Ectodermal cell (in vitro differentiated cells): ENCODE results near the gene GPR37.

ENCODE experiments used
- H3K27ac ChIP-seq: 2 replicates; pipeline ENCODE4 v1.7.0; 2013; ENCODE audit warnings: mild to moderate bottlenecking, low read depth, low read length; ENCODE audit not compliant: insufficient read depth, poor library complexity, severe bottlenecking
- H3K27me3 ChIP-seq: 2 replicates; pipeline ENCODE4 v1.7.0; 2013; ENCODE audit warnings: mild to moderate bottlenecking, low read length; ENCODE audit not compliant: insufficient read depth, control insufficient read depth, poor library complexity, severe bottlenecking
- H3K36me3 ChIP-seq: one replicate; pipeline ENCODE4 v1.7.0; 2013; ENCODE audit warnings: low read length; ENCODE audit not compliant: control insufficient read depth, insufficient read depth
- H3K4me1 ChIP-seq: one replicate; pipeline ENCODE4 v1.7.0; 2013; ENCODE audit warnings: low read length; ENCODE audit not compliant: control insufficient read depth, insufficient read depth
- H3K4me3 ChIP-seq: 2 replicates; pipeline ENCODE4 v1.7.0; 2013; ENCODE audit warnings: low read depth, low read length, control low read depth; ENCODE audit not compliant: insufficient read depth
- H3K9me3 ChIP-seq: 2 replicates; pipeline ENCODE4 v1.7.0; 2013; ENCODE audit warnings: mild to moderate bottlenecking, low read length, moderate library complexity; ENCODE audit not compliant: control insufficient read depth
- WGBS, 2 experiments: methylation state at CpG; one replicate each; pipeline ENCODE4 v1.1.7; 2013; ENCODE audit warnings: missing lambda C conversion rate in 2 of 2; 5-methylcytosine and 5-hydroxymethylcytosine counted together

The GPR37 gene

DNA sequence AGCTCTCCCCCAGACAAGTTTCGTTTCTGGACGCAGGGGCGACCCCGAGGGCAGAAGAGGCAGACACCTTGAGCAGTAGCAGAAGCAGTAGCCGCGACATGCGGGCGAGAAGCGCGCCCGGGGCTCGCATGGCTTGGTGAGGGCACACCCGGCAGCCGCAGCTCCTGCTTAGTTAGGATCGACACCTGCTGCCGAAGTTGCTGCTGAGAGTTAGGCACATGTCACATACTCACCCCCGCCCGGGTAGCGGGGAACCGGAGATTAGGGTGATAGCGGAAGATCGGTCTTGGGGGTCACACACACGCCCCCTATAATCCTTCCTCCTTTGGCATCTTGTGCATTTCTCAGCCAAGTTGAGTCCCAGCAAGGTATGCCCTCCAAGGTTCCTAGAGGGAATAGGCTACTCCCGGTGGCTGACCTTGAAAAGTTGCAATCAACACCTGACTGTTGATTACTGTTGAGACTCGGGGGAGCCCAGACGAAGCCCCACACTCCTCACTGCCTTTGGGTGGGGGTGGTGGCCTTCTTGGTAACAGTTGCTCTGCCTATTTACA is 668 bp downstream of the GPR37 start:
- Histone ChIP-seq H3K36me3 (no peaks in the 10 kb centered on the region), H3K4me1 (no peaks in the 10 kb centered on the region), H3K4me3 (peak overlapping the region; percentile 57), H3K9me3 (no peaks in the 10 kb centered on the region), H3K27me3 (peaks cover 35% of the 10 kb centered on the region), H3K27ac (no peak overlapping the region)
- WGBS, 2 experiments = 1% methylated on average over 26 of the region's 26 CpGs

DNA sequence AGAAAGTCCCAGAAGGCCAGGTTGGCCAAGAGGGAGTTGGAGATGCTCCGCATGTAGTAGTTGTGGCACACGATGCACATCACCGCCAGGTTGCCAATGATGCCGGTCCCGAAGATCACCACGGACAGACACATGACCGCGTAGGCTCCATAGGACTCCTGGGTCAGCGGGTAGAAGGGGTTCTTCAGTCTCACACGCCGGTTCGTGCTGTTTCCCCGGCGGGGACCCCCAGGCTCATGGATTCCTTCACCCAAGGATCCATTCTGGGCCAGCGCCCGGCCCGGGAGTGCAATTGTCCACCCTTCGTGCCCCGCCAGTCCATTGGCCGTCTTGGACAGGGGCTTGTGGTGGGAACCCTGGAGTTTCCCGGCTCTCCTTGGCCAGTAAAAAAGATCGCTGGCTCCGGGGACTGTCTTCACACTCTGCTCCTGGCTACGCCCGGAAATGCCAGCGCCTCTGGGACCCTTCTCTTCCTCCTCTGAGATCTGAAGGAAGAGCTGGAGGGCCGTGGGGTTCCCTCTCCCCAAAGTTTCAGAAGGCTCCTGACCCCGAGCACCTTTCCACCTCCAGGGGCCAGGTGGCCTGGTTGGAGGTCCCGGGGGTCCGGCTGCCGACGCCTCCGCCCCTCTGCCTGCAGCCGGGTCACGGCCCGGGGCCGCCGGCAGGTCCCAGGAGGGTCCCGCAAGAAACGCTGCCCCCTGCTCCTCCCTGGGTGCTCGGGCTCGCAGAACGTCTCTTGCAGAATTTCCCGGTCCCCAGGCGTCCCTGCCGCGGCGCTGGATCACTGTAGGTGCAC is 1.3 kb downstream of the GPR37 start:
- peaks cover 35% of the 10 kb centered on the region for H3K27me3 ChIP-seq
- H3K4me1 ChIP-seq = no peaks in the 10 kb centered on the region
- 4 to 6% methylated on average over 48 of the region's 48 CpGs for WGBS, 2 experiments
- H3K4me3 ChIP-seq = peak overlapping the region; percentile 57
- H3K9me3 ChIP-seq = no peaks in the 10 kb centered on the region
- H3K27ac ChIP-seq = no peak overlapping the region
- H3K36me3 ChIP-seq = no peaks in the 10 kb centered on the region

DNA sequence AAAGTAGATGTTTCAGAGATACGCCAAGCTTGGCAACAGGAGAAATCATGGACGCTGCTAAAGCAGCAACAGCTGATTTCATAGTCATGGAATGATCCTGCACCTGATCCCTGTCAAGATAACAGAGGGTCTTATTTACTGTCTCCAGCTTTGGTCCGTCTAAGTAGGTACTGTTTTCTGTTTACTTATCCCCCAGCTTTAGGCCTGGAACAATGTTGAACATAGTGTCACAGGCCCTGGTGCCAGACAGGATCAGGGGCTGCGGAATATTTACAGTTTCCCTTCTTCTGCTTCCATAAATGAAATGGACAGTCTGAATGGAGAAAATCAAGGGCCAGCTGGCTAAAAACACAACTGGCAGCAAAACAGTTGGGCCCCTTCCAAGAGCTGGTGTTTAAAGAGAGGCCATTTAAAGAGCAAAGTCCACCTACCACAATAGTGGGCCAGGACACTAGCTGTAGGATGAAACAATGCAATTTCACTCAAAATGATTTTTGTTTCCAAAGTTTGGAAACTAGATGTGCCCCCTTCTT is 2.9 kb downstream of the GPR37 start:
- Histone ChIP-seq H3K36me3 (no peaks in the 10 kb centered on the region), H3K27me3 (peaks cover 35% of the 10 kb centered on the region), H3K4me3 (no peak overlapping the region), H3K9me3 (no peaks in the 10 kb centered on the region), H3K27ac (no peak overlapping the region), H3K4me1 (no peaks in the 10 kb centered on the region)
- whole genome bisulfite sequencing, 2 experiments = 86 to 90% methylated on average over 4 of the region's 4 CpGs

DNA sequence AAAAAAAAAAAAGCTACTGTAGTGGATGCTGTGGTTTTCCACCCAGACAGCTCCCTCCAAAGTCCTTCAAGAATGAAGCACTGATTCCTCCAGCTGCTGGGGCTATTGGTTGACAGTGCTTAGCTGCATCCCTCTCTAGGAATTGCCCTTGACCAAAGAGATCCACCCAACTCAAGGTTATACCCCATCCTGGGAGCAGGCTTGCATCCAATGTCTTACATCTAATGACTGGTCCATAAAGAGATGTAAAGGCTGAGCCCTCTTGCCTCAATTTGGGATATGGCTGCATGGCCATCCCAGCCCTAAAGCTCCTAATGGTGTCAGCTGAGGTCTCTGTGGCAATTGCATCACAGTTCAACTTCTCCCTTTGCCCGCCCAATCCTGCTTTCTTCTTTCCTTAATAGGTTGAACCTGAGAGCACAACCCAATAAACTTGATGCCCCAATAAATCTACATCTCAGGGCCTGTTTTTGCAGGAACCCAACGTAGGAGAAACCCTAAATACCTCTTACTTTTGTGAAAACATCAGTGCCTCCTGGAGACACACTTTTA is 4.4 kb downstream of the GPR37 start:
- H3K27me3 ChIP-seq = peaks cover 35% of the 10 kb centered on the region
- no peaks in the 10 kb centered on the region for H3K36me3 ChIP-seq
- H3K4me1 ChIP-seq = no peaks in the 10 kb centered on the region
- 92 to 100% methylated on average over 1 to 2 of the region's 2 CpGs for WGBS, 2 experiments
- no peak overlapping the region for H3K27ac ChIP-seq
- H3K4me3 ChIP-seq = no peak overlapping the region
- H3K9me3 ChIP-seq = no peaks in the 10 kb centered on the region

DNA sequence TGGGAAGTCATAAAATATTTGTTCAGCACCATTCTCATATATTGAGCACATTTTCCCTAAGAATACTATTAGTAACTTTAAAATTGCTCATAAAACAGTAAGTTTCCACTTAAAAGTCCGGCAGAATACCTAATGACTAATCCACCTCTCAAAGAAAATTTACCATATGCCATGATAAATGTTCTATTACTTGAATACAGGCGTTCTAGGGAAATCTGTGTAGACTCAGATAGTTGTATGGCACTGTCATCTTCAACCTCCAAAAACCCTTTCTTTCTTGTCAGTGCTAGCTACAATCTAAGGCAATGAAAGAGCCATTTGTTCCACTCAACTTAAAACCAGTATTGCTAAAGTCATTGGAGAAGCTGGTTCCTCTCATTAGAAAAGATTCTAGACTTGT is 7.3 kb downstream of the GPR37 start:
- peaks cover 12% of the 10 kb centered on the region for H3K27me3 ChIP-seq
- 77 to 96% methylated on average over 2 of the region's 2 CpGs for WGBS, 2 experiments
- H3K27ac ChIP-seq = no peak overlapping the region
- no peak overlapping the region for H3K4me3 ChIP-seq
- H3K36me3 ChIP-seq = no peaks in the 10 kb centered on the region
- H3K4me1 ChIP-seq = no peaks in the 10 kb centered on the region
- H3K9me3 ChIP-seq = no peaks in the 10 kb centered on the region

DNA sequence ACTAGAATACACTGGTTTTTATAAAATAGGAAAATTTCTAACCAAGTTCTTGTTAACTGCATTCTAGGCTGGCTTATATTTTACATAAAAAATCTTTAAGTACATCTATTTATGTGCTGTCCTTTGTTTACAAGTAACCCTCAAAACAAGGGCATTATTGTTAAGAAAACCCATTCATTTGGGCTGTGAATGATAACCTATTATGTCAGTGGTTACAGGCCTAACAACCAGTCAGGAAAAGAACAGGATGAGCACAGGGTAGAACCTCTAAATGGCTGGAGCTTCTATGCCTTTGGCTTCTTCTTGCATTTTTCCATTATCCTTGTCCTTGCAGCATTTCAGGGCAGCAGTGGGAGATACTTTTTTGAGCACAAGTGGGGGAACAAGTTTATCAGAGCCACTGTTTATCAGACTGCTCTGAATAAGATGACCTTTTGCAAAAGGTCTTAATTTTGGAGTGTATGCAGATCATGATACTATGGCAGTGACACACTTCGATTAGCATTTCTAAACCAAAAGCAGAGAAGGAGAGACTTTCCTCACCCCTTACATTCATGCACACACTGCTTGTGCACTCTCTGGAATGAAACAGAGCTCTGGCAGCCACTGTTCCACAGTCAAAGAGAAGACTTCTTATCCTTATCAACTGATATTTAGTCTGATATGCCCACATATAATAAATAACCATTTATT is 10.9 kb downstream of the GPR37 start:
- no peak overlapping the region for H3K4me3 ChIP-seq
- 86 to 89% methylated on average over 1 of the region's 1 CpG for WGBS, 2 experiments
- H3K27ac ChIP-seq = no peak overlapping the region
- no peaks in the 10 kb centered on the region for H3K9me3 ChIP-seq
- no peaks in the 10 kb centered on the region for H3K36me3 ChIP-seq
- H3K27me3 ChIP-seq = no peaks in the 10 kb centered on the region
- H3K4me1 ChIP-seq = no peaks in the 10 kb centered on the region

DNA sequence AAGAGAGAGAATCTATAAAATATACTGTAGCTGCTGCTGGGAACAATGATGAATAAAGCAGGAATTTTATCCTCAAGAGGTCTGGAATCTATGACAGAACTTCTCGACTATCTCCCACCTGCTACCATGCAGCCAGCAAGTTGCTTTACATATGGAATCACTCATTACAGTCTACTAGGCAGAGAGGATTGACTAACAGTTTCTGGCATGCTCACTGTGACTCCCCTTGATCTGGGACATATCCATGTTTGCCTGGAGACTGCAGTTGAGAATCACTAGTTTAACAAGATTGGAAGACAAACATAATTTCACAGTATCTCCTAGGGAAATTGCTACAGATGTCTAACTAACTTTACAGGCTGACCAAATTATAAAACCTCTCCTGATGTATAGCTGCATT is 13.3 kb downstream of the GPR37 start:
- WGBS, 2 experiments = 91 to 100% methylated on average over 1 of the region's 1 CpG

DNA sequence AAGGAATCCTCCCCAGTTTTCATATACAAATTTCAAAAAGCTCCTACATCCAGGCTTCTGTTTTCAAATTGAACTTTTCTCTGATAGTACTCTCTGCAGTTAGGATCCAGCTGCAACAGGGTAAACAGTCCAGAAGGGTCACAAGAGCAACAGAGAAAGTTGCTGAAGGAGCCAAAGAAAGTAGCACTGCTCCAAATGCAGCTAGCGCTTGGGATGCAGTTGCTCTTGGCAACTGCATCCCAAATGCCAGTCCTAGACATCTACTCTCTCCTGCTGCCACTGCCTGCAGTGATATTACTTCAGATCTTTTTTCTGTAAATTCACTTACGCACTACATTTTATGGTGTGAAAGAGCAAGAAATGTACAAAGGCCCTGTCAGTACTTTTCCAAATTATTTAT is 14.6 kb downstream of the GPR37 start:
- 88 to 93% methylated on average over 1 to 2 of the region's 2 CpGs for WGBS, 2 experiments
- Histone ChIP-seq H3K4me1 (no peaks in the 10 kb centered on the region), H3K9me3 (no peaks in the 10 kb centered on the region), H3K4me3 (no peak overlapping the region), H3K27ac (no peak overlapping the region), H3K36me3 (no peaks in the 10 kb centered on the region), H3K27me3 (no peaks in the 10 kb centered on the region)

More for the DNA sequence above, 13.3 kb downstream of the GPR37 start:
- H3K36me3 ChIP-seq = no peaks in the 10 kb centered on the region
- no peak overlapping the region for H3K4me3 ChIP-seq
- H3K9me3 ChIP-seq = no peaks in the 10 kb centered on the region
- H3K27me3 ChIP-seq = no peaks in the 10 kb centered on the region
- H3K27ac ChIP-seq = no peak overlapping the region
- no peaks in the 10 kb centered on the region for H3K4me1 ChIP-seq

DNA sequence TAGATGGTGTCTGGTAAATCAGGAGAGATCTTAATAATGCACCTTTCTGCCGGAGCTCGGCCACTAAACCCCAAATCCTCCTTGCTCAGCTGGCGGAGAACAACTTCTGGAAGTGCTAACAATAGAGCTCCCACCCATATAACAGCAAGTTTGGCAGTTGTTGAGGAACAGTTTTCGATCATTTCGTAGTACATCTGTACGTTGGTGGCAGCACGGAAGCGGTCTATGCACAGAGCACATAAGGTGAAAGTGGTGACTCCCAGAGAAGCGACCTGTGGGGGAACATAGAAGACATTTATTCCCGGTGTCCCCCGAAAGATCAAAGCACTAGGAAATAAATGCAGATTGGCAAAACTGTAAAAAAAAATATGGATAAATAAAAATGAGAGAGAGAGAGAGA is 18.5 kb downstream of the GPR37 start:
- WGBS, 2 experiments = 95 to 97% methylated on average over 11 of the region's 11 CpGs
- Histone ChIP-seq H3K36me3 (no peaks in the 10 kb centered on the region), H3K9me3 (no peaks in the 10 kb centered on the region), H3K4me3 (no peak overlapping the region), H3K4me1 (no peaks in the 10 kb centered on the region), H3K27ac (no peak overlapping the region), H3K27me3 (no peaks in the 10 kb centered on the region)

DNA sequence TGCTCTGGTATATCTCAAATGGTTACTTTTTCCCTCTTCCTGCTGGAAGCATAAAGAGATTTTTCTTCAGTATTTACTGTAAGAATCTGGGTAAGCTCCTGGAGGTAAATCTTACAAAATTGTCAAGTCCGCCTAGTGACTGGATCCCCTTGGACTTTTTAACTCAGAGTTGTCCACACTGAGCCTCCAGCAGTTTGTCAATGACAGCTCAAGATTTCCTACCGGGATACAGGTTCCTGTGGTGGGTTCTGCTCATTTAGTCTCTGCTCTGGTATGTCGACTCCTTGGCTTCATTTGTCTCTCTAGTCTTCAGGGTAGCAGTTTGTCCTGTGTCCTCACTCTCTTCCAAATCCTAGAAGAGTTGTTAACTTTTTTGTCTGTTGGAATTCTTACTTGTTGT is 27.0 kb downstream of the GPR37 start:
- H3K27me3 ChIP-seq = no peaks in the 10 kb centered on the region
- H3K9me3 ChIP-seq = no peaks in the 10 kb centered on the region
- no peaks in the 10 kb centered on the region for H3K36me3 ChIP-seq
- 85 to 90% methylated on average over 3 of the region's 3 CpGs for WGBS, 2 experiments
- no peak overlapping the region for H3K4me3 ChIP-seq
- H3K27ac ChIP-seq = no peak overlapping the region
- H3K4me1 ChIP-seq = no peaks in the 10 kb centered on the region
